Cardiac muscle cell (in vitro differentiated cells and primary cell): ENCODE data around the gene IGHMBP2. TPM values are rescaled to one million over a fixed set of nuclear protein-coding genes. Genes with fewer than 3 reads are reported as not detected.

Source experiments
- DNase-seq, 2 donors: peaks; one replicate each; pipeline versions ENCODE4 v3.0.0 to v3.0.0-alpha.2; 2010 to 2017; ENCODE audit warnings: low read depth in 1 of 2, low spot score in 1 of 2
- H3K27ac ChIP-seq: fragments of 200-600 bp; sonication (generic); 2 replicates; pipeline ENCODE4 v1.5.1; 2016
- H3K27me3 ChIP-seq: fragments of 200-600 bp; sonication (generic); 2 replicates; pipeline ENCODE4 v1.6.0; 2016; ENCODE audit warnings: control low read depth
- H3K36me3 ChIP-seq: fragments of 200-600 bp; sonication (generic); 2 replicates; pipeline ENCODE4 v1.5.1; 2016; ENCODE audit warnings: control low read depth
- H3K4me1 ChIP-seq: fragments of 200-600 bp; sonication (generic); 2 replicates; pipeline ENCODE4 v1.8.1; 2017; ENCODE audit warnings: low read depth, mild to moderate bottlenecking, mixed run types
- H3K4me3 ChIP-seq: fragments of 200-600 bp; sonication (generic); 2 replicates; pipeline ENCODE4 v1.5.1; 2016; ENCODE audit warnings: mild to moderate bottlenecking
- H3K9me3 ChIP-seq: fragments of 200-600 bp; sonication (generic); 2 replicates; pipeline ENCODE4 v1.5.1; 2017; ENCODE audit warnings: low read depth, mild to moderate bottlenecking, control low read depth
- polyA plus RNA-seq: library from polyadenylated mRNA; unstranded; fragments of >200 nt; fragmentation: Nextera tagmentation; extraction: Ambion mirVana; gene quantifications from 2 replicates; pipeline ENCODE4 v1.2.1, GENCODE V29; 2016
- total RNA-seq: library from RNA; depleted of rRNA; stranded (reverse); fragments of >200 nt; gene quantifications from 2 replicates; pipeline ENCODE4 v1.2.3, GENCODE V29; 2016
- TF ChIP-seq, protein P1 (sequence below): IDR thresholded peaks from 2 replicates; pipeline ENCODE4 v1.5.1; 2012; ENCODE audit warnings: low read depth, mild to moderate bottlenecking, low read length

The IGHMBP2 gene
- total and polyA plus RNA-seq, 2 experiments from 2014 or later = 20.9 to 21.7 TPM

GRCh38 chr11:68977781-68978625, 74.3 kb downstream of the IGHMBP2 start:
- no peak overlapping the region for H3K27ac ChIP-seq
- no peaks in the 10 kb centered on the region for H3K36me3 ChIP-seq
- no peak for DNase-seq
- no peaks in the 10 kb centered on the region for H3K9me3 ChIP-seq
- no peak overlapping the region for H3K4me3 ChIP-seq
- TF ChIP-seq, protein P1, sequence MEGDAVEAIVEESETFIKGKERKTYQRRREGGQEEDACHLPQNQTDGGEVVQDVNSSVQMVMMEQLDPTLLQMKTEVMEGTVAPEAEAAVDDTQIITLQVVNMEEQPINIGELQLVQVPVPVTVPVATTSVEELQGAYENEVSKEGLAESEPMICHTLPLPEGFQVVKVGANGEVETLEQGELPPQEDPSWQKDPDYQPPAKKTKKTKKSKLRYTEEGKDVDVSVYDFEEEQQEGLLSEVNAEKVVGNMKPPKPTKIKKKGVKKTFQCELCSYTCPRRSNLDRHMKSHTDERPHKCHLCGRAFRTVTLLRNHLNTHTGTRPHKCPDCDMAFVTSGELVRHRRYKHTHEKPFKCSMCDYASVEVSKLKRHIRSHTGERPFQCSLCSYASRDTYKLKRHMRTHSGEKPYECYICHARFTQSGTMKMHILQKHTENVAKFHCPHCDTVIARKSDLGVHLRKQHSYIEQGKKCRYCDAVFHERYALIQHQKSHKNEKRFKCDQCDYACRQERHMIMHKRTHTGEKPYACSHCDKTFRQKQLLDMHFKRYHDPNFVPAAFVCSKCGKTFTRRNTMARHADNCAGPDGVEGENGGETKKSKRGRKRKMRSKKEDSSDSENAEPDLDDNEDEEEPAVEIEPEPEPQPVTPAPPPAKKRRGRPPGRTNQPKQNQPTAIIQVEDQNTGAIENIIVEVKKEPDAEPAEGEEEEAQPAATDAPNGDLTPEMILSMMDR = no peak
- H3K27me3 ChIP-seq = no peaks in the 10 kb centered on the region
- H3K4me1 ChIP-seq = peaks cover 4% of the 10 kb centered on the region

GRCh38 chr11:68978626-68978930, 74.9 kb downstream of the IGHMBP2 start:
- H3K27ac ChIP-seq = no peak overlapping the region
- no peaks in the 10 kb centered on the region for H3K9me3 ChIP-seq
- H3K36me3 ChIP-seq = no peaks in the 10 kb centered on the region
- no peak overlapping the region for H3K4me3 ChIP-seq
- DNase-seq = no peak
- no peaks in the 10 kb centered on the region for H3K27me3 ChIP-seq
- H3K4me1 ChIP-seq = peaks cover under 1% of the 10 kb centered on the region
- TF ChIP-seq, protein P1 = no peak

DNA sequence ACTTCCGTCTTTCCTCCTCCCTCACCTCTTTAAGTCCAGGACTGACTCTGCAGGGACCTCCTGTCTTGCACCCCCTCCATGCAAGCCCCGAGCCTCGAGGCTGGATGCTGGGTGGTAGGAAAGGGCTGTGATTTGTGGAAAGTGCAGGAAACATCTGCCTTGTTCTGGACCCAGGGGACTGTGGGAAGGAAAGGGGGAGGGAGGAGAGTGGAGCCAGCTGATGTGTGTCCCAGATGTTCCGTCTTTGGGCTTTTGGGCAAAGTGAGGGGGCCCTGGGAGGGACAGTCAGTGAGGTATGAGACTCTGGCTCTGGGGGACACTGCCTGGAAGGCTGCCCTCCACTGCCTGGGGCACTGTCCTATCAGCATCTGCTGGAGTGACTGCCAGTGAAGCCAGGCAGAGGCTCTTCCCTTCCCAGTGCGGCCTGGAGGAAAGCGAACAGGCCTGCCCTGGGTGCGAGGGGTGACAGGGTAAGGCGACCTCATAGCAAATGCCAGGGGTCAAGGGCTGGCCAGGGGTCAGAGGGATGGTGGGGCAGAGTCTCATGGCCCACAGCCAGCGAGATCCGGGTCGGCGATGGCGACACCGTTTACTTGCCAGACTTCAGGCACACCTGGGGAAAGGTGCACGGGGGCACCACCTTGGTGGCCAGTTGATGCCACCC, 75.4 kb downstream of the IGHMBP2 start:
- no peak for DNase-seq
- no peaks in the 10 kb centered on the region for H3K4me1 ChIP-seq
- no peaks in the 10 kb centered on the region for H3K36me3 ChIP-seq
- TF ChIP-seq, protein P1 = no peak
- H3K27me3 ChIP-seq = no peaks in the 10 kb centered on the region
- H3K4me3 ChIP-seq = no peak overlapping the region
- H3K9me3 ChIP-seq = no peaks in the 10 kb centered on the region
- no peak overlapping the region for H3K27ac ChIP-seq

DNA sequence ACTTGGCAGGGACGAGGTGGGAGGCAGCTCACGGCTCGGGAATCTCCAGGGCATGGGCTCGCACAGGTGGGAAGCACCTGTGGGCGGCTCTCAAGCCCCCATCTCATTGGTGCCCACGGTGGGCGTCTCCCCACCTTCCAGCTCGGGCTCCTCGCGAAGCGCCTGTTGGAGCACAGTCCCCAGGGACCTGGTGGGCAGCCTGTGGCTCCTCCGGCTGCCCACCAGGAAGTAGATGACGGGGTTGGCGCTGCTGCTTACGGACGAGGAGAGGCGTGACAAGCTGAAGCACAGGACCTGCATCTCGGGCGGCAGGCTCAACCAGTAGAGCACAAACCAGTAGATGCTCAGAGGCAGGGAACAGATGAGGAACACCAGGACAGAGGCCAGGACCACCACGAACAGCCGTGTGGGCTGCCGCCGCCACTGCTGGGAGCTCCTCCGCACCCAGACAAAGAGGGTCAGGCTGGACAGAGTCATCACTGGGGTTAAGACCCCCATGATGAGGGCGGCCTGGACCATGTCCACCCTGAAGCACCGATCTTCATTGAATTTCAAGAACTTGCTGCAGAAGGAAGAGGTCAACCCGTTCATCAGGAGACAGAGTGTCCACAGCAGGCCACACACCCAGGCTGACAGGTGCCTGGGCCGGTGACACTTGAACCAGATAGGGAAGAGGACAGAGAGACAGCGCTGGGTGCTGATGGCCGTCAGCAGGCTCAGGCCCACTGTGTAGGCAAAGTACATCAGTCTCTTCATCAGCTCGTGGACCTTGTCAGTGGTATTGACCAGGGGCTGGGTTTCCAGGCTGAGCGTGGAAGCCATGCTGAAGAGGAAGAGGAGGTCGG, 76.5 kb downstream of the IGHMBP2 start:
- H3K27ac ChIP-seq = no peak overlapping the region
- TF ChIP-seq, protein P1 = no peak
- H3K4me1 ChIP-seq = no peaks in the 10 kb centered on the region
- H3K36me3 ChIP-seq = no peaks in the 10 kb centered on the region
- H3K4me3 ChIP-seq = no peak overlapping the region
- no peak for DNase-seq
- no peaks in the 10 kb centered on the region for H3K27me3 ChIP-seq
- H3K9me3 ChIP-seq = no peaks in the 10 kb centered on the region

DNA sequence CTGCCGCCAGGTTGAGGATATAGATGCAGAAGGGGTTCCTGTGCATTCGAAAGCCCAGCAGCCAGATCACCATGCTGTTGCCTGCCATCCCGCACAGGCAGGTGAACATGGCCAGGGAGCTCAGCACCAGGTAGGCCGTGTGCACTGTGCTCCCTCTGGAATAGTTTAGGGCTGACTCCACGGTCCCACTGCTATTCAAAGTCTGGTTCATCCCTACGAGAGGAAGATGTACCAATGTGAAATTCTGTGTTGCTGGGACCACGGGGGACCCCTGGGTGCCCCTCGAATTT, 77.0 kb downstream of the IGHMBP2 start, which contains the start of gene MRGPRD:
Gene MRGPRD, minus strand, starts transcription at position 211 of the 290 bp plus-strand sequence. Its CDS starts 0 bp downstream, at position 211.
- H3K4me1 ChIP-seq = no peaks in the 10 kb centered on the region
- no peak within 1 kb of the TSS for H3K4me3 ChIP-seq
- no peak for DNase-seq
- no peaks in the 10 kb centered on the region for H3K36me3 ChIP-seq
- H3K27me3 ChIP-seq = no peaks in the 10 kb centered on the region
- TF ChIP-seq, protein P1 = no peak
- H3K27ac ChIP-seq = no peak within 1 kb of the TSS
- no peaks in the 10 kb centered on the region for H3K9me3 ChIP-seq
